B cell (primary cell): ENCODE measurements around the gene CCNL1.

Experiments used
- EZH2 ChIP-seq: IDR thresholded peaks from 2 replicates; pipeline ENCODE4 v1.6.1; 2012; ENCODE audit warnings: borderline replicate concordance, low read depth, mild to moderate bottlenecking, moderate library complexity, low read length; ENCODE audit not compliant: insufficient read depth, poor library complexity, severe bottlenecking
- TF ChIP-seq, protein P1 (sequence below): fragments of 200-600 bp; IDR thresholded peaks from one replicate; pipeline ENCODE4 v1.8.0; 2022; ENCODE audit warnings: antibody characterized with exemption, mild to moderate bottlenecking

DNA sequence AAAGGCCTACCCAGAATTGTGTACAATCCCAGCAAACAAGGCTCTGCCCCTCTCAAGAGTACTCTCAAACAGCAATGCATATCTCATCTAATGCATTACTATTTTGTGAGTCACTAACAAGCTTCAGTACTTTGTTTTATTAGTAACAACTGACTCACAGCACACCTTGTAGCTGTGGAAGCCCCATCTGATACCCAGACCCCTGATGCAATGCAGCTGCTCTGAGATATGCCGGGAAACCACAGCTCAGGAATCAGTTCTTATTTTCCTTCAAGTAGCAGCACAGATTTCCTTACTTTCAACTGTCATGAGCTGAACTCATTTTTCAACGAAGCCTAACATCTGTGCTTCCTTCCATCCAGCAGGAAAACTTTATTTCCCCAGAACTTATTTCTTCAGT, 37.8 kb downstream of the CCNL1 start:
- TF ChIP-seq, protein P1, sequence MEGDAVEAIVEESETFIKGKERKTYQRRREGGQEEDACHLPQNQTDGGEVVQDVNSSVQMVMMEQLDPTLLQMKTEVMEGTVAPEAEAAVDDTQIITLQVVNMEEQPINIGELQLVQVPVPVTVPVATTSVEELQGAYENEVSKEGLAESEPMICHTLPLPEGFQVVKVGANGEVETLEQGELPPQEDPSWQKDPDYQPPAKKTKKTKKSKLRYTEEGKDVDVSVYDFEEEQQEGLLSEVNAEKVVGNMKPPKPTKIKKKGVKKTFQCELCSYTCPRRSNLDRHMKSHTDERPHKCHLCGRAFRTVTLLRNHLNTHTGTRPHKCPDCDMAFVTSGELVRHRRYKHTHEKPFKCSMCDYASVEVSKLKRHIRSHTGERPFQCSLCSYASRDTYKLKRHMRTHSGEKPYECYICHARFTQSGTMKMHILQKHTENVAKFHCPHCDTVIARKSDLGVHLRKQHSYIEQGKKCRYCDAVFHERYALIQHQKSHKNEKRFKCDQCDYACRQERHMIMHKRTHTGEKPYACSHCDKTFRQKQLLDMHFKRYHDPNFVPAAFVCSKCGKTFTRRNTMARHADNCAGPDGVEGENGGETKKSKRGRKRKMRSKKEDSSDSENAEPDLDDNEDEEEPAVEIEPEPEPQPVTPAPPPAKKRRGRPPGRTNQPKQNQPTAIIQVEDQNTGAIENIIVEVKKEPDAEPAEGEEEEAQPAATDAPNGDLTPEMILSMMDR = no peak
- no peak for TF ChIP-seq EZH2
